ENCODE measurements around the gene LIMCH1. TPM values are rescaled to one million over a fixed set of nuclear protein-coding genes. Genes with fewer than 3 reads are reported as not detected.

LIMCH1 gene
- total RNA-seq, 1 experiment from 2014 or later: 3.3 TPM

- Mint-ChIP-seq H3K27me3 (ENCODE audit: low read depth) (peaks cover 99% of the 10 kb centered on the region), H3K4me1 (peaks cover 17 to 44% of the 10 kb centered on the region in 2 experiments), H3K27ac (no peak overlapping the region), H3K9me3 (peaks cover 2 to 19% of the 10 kb centered on the region in 2 experiments; a peak in 4 of 5 replicates), H3K4me3 (peak overlapping the region in 1 of 2 experiments; percentile 71; a peak in 3 of 5 replicates), H3K36me3 (ENCODE audit: insufficient read depth in 1 of 3, low read depth in 3 of 3) (peaks cover 0 to 2% (median 0%) of the 10 kb centered on the region in 3 experiments; a peak in 2 of 7 replicates)
- Histone ChIP-seq H3K56ac (ENCODE audit: insufficient read length, low read depth, low read length) (no peak overlapping the region), H2BK12ac (ENCODE audit: insufficient read length, low read depth, low read length) (no peak overlapping the region), H2BK20ac (ENCODE audit: low read depth, low read length, poor library complexity, severe bottlenecking) (no peak overlapping the region), H3K18ac (ENCODE audit: insufficient read length, low read depth, low read length) (no peak overlapping the region), H2BK5ac (ENCODE audit: insufficient read length, low read length) (no peak overlapping the region), H3T11ph (ENCODE audit: low read length) (no peak overlapping the region), H3K4me2 (ENCODE audit: insufficient read depth, insufficient read length, low read length) (no peak overlapping the region), H3K4ac (ENCODE audit: low read depth, low read length) (no peak overlapping the region), H4K20me1 (ENCODE audit: control insufficient read depth, insufficient read depth, insufficient read length) (peaks cover 2% of the 10 kb centered on the region), H3K79me1 (ENCODE audit: insufficient read depth, low read depth, low read length, poor library complexity, severe bottlenecking) (no peaks in the 10 kb centered on the region), H3K23me2 (ENCODE audit: insufficient read length, low read depth, low read length, poor library complexity, severe bottlenecking) (peaks cover 5% of the 10 kb centered on the region), H3K27me3 (ENCODE audit: insufficient read depth, low read length) (peaks cover 93% of the 10 kb centered on the region), H3K9me3 (ENCODE audit: control insufficient read depth, low read depth, low read length) (no peaks in the 10 kb centered on the region), H4K91ac (ENCODE audit: insufficient read length, low read depth, low read length) (no peak overlapping the region), H3K27ac (ENCODE audit: insufficient read length, low read depth, low read length) (no peak overlapping the region), H3K4me1 (ENCODE audit: insufficient read depth, low read length) (no peaks in the 10 kb centered on the region), H2BK15ac (ENCODE audit: low read depth, low read length) (no peak overlapping the region), H2AFZ (ENCODE audit: low read length) (no peak overlapping the region), H4K5ac (ENCODE audit: insufficient read length, low read depth, low read length) (no peak overlapping the region), H3K14ac (ENCODE audit: insufficient read depth, low read length) (no peak overlapping the region), H3K79me2 (ENCODE audit: insufficient read depth, low read length) (no peaks in the 10 kb centered on the region), H2BK120ac (ENCODE audit: low read depth, low read length, poor library complexity, severe bottlenecking) (no peak overlapping the region), H3K9ac (ENCODE audit: extremely low read depth, insufficient read length, low read length) (no peak overlapping the region), H2AK5ac (ENCODE audit: insufficient read length, low read length) (no peak overlapping the region), H4K8ac (replicated peaks; ENCODE audit: insufficient read length, low read depth, low read length) (no peak overlapping the region), H3K23ac (ENCODE audit: insufficient read length, low read depth, low read length) (no peak overlapping the region)
- no peak for TF ChIP-seq CTCF (conservative IDR thresholded peaks at IDR 0.05)
- no CpG with 5 or more reads among the region's 33 CpGs for WGBS (ENCODE audit: extremely low coverage, insufficient read length, low lambda C conversion rate)
- DNase-seq: peak; percentile 35
Observed at GRCh38 chr4:41744572-41745291, 206.8 kb downstream of the LIMCH1 start.
